ENCODE data around the gene GRXCR1.

GRXCR1 gene

DNA sequence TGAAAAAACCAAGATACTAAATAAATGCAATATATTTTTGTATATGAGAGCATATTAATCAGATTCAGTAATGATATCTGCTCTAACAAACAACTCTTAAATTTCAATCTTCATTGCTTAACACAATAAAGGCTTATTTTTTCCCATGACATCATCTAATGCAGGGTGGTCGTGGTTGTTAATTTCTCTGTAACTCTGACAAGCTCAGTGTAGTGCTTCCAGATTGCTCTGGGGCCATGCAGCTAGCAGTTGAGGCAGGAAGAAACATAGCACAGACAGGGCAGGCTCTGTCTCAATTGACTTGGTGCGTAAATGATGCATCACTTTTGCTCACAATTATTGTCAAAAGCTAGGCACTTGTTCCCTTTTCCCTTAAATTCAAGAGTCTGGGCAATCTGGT lies 869 bp upstream of the GRXCR1 start:
- no peaks in the 10 kb centered on the region for H3K27me3 ChIP-seq (ENCODE audit: control insufficient read depth, insufficient read depth, low read length)
- H3K4me1 ChIP-seq = no peaks in the 10 kb centered on the region
- no peaks in the 10 kb centered on the region for H3K36me3 ChIP-seq (ENCODE audit: control insufficient read depth, insufficient read depth, low read length)
- H3K9ac ChIP-seq = no peak overlapping the region
- H2AFZ ChIP-seq = no peak overlapping the region
- no peak overlapping the region for H3K4me3 ChIP-seq (ENCODE audit: low read depth, low read length)
- H3K9me3 ChIP-seq (ENCODE audit: control insufficient read depth, low read length) = no peaks in the 10 kb centered on the region
- H3K27ac ChIP-seq = no peak overlapping the region
- H3K4me2 ChIP-seq (ENCODE audit: low read length) = no peak overlapping the region
- TF ChIP-seq, protein P1, sequence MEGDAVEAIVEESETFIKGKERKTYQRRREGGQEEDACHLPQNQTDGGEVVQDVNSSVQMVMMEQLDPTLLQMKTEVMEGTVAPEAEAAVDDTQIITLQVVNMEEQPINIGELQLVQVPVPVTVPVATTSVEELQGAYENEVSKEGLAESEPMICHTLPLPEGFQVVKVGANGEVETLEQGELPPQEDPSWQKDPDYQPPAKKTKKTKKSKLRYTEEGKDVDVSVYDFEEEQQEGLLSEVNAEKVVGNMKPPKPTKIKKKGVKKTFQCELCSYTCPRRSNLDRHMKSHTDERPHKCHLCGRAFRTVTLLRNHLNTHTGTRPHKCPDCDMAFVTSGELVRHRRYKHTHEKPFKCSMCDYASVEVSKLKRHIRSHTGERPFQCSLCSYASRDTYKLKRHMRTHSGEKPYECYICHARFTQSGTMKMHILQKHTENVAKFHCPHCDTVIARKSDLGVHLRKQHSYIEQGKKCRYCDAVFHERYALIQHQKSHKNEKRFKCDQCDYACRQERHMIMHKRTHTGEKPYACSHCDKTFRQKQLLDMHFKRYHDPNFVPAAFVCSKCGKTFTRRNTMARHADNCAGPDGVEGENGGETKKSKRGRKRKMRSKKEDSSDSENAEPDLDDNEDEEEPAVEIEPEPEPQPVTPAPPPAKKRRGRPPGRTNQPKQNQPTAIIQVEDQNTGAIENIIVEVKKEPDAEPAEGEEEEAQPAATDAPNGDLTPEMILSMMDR (IDR thresholded peaks at IDR 0.05) = no peak
- H3K79me2 ChIP-seq = no peaks in the 10 kb centered on the region

DNA sequence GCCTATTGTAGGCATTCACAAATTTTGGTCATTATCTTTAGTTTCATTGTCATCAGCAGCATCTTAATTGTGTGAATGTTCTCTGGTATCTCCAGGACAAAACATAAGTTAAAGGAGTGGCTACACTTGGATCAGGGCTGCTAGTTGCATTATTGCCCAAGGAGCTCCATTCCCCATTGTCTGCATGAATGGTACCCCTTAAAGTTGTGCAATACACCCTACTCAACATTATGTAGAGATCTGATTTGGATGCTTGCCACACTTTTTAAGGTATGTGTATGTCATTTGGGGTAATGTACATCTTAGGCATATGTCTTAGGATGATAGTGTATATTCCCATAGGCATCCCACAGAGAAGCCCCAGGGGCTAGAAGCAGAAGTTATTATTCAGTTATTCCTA lies 2.9 kb downstream of the GRXCR1 start:
- Histone ChIP-seq H3K4me1 (no peaks in the 10 kb centered on the region), H3K9ac (no peak overlapping the region), H3K27me3 (ENCODE audit: control insufficient read depth, insufficient read depth, low read length) (no peaks in the 10 kb centered on the region), H3K79me2 (no peaks in the 10 kb centered on the region), H3K27ac (no peak overlapping the region), H3K4me2 (ENCODE audit: low read length) (no peak overlapping the region), H3K4me3 (ENCODE audit: low read depth, low read length) (no peak overlapping the region), H2AFZ (no peak overlapping the region), H3K36me3 (ENCODE audit: control insufficient read depth, insufficient read depth, low read length) (no peaks in the 10 kb centered on the region), H3K9me3 (ENCODE audit: control insufficient read depth, low read length) (no peaks in the 10 kb centered on the region)
- TF ChIP-seq, protein P1 (IDR thresholded peaks at IDR 0.05) = no peak

DNA sequence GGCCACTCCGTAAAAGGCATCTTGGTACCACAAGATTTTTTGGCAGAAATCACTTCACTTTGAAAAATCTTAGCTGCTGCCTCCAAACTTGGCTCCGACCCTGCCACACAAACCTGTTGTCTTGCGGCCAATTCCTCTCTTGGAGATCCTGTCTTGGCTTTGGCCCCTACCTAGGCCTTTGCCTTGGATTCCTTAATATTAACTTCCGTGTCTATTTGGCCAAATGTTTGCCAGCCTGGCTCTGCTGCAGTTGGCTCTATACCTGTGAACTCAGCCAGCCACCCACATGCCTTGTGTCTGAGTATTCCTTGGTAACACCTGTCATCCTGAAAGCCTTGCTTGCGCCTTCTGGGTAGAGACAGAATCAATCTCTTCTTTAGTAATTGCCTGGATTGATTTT lies 12.5 kb downstream of the GRXCR1 start:
- H3K27me3 ChIP-seq (ENCODE audit: control insufficient read depth, insufficient read depth, low read length) = no peaks in the 10 kb centered on the region

DNA sequence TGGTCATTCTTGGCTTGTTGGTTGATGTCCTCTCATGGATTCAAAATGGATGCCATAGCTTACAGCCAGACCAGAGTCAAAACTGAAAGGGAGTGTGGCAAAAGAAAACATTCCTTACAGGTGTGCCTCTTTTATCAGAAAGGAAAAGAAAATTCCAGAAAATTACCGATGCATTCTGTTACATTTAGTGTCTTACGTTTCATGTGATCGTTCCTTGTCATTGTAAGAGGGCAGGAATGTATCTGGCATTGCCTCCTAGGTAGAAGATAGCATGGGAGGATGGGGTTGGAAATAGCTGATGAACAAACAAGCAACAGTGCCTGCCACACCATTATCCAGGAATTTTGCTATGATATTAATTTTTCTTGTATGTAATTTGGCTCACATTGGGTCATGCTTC lies 13.1 kb downstream of the GRXCR1 start:
- Histone ChIP-seq H3K9ac (no peak overlapping the region), H3K4me1 (no peaks in the 10 kb centered on the region), H3K27ac (no peak overlapping the region), H3K4me2 (ENCODE audit: low read length) (no peak overlapping the region), H3K27me3 (ENCODE audit: control insufficient read depth, insufficient read depth, low read length) (no peaks in the 10 kb centered on the region), H2AFZ (no peak overlapping the region), H3K4me3 (ENCODE audit: low read depth, low read length) (no peak overlapping the region), H3K36me3 (ENCODE audit: control insufficient read depth, insufficient read depth, low read length) (no peaks in the 10 kb centered on the region), H3K9me3 (ENCODE audit: control insufficient read depth, low read length) (no peaks in the 10 kb centered on the region), H3K79me2 (no peaks in the 10 kb centered on the region)
- TF ChIP-seq, protein P1 (IDR thresholded peaks at IDR 0.05) = no peak

More for the DNA sequence above, 12.5 kb downstream of the GRXCR1 start:
- no peaks in the 10 kb centered on the region for H3K36me3 ChIP-seq (ENCODE audit: control insufficient read depth, insufficient read depth, low read length)
- TF ChIP-seq, protein P1 (IDR thresholded peaks at IDR 0.05) = no peak
- no peak overlapping the region for H3K4me3 ChIP-seq (ENCODE audit: low read depth, low read length)
- H3K9ac ChIP-seq = no peak overlapping the region
- no peaks in the 10 kb centered on the region for H3K9me3 ChIP-seq (ENCODE audit: control insufficient read depth, low read length)
- H3K27ac ChIP-seq = no peak overlapping the region
- H2AFZ ChIP-seq = no peak overlapping the region
- H3K4me2 ChIP-seq (ENCODE audit: low read length) = no peak overlapping the region
- H3K79me2 ChIP-seq = no peaks in the 10 kb centered on the region
- H3K4me1 ChIP-seq = no peaks in the 10 kb centered on the region

DNA sequence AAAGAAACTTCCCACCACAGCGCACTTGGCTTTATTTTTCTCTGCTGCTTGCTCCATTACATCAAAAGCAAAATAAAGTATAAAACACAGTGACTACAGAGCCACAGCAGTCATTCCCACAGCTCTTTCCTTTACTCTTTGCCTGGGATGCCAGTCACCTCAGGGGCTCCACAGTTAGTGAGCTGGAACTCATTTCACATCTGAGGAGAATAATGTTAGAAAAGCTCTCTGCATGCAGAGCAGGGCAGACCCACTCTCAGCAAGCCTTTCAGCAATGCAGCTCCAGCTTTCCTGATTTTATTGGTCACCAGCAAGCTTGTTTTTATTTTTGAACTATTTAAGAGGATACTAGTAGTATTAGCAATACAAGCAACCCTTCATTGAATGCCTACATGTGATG lies 13.8 kb downstream of the GRXCR1 start:
- H3K79me2 ChIP-seq = no peaks in the 10 kb centered on the region
- H3K36me3 ChIP-seq (ENCODE audit: control insufficient read depth, insufficient read depth, low read length) = no peaks in the 10 kb centered on the region
- H3K27me3 ChIP-seq (ENCODE audit: control insufficient read depth, insufficient read depth, low read length) = no peaks in the 10 kb centered on the region
- H3K27ac ChIP-seq = no peak overlapping the region
- H3K4me3 ChIP-seq (ENCODE audit: low read depth, low read length) = no peak overlapping the region
- no peaks in the 10 kb centered on the region for H3K4me1 ChIP-seq
- H3K9me3 ChIP-seq (ENCODE audit: control insufficient read depth, low read length) = no peaks in the 10 kb centered on the region
- TF ChIP-seq, protein P1 (IDR thresholded peaks at IDR 0.05) = no peak
- H3K4me2 ChIP-seq (ENCODE audit: low read length) = no peak overlapping the region
- H3K9ac ChIP-seq = no peak overlapping the region
- H2AFZ ChIP-seq = no peak overlapping the region

Data from parathyroid adenoma (tissue), 2 donors.